Endothelial cell of umbilical vein (primary cell): ENCODE measurements around the gene KCNIP1.

Experiments used
- CTCF ChIP-seq, 2 donors: IDR thresholded peaks; 1 replicate in 1 of 2; 2 replicates in 1 of 2; pipeline ENCODE4 v1.5.1; 2011; ENCODE audit warnings: low read length in 2 of 2, mild to moderate bottlenecking in 2 of 2, moderate library complexity in 2 of 2, control low read depth in 1 of 2, inconsistent platforms in 1 of 2, low read depth in 1 of 2; ENCODE audit not compliant: insufficient read depth in 1 of 2; ENCODE audit errors: extremely low read depth in 1 of 2
- MYC ChIP-seq: IDR thresholded peaks from one replicate; pipeline ENCODE4 v1.6.1; 2011; ENCODE audit warnings: mild to moderate bottlenecking, low read depth, low read length

GRCh38 chr5:170491479-170491878 lies 12.3 kb upstream of the KCNIP1 start:
- TF ChIP-seq CTCF (IDR thresholded peaks at IDR 0.05; ENCODE audit: extremely low read depth in 1 of 2, insufficient read depth in 1 of 2, low read depth in 1 of 2, low read length in 2 of 2) = no peak
- TF ChIP-seq MYC = no peak
